Endothelial cell of hepatic sinusoid (primary cell): ENCODE data around the gene CDK14.
"Not testable (repeated sequence)": the region's sequence is repeated elsewhere in the genome, so short reads cannot be mapped to it uniquely, and the experiment has no call there.

Experiments
- in situ Hi-C: cut with HindIII; loops from 2 replicates; pipeline ENCODE4 v1.10.0; 2017; ENCODE audit warnings: low sequenced_read_pairs

The CDK14 gene

GRCh38 chr7:90889644-90890043 lies 293.5 kb downstream of the CDK14 start:
- in situ Hi-C loops = no loop called here

GRCh38 chr7:90891529-90891928 lies 295.4 kb downstream of the CDK14 start:
- in situ Hi-C loops = no loop called here

GRCh38 chr7:90892213-90892612 lies 296.1 kb downstream of the CDK14 start:
- in situ Hi-C loops = no loop called here

- in situ Hi-C loops = no loop called here
Observed at GRCh38 chr7:90894122-90894521, 298.0 kb downstream of the CDK14 start.

GRCh38 chr7:90896458-90896857 lies 300.3 kb downstream of the CDK14 start:
- in situ Hi-C loops = no loop called here

- in situ Hi-C loops = no loop called here
Observed at GRCh38 chr7:90897961-90898469, 301.9 kb downstream of the CDK14 start.

GRCh38 chr7:90900628-90901356 lies 304.7 kb downstream of the CDK14 start:
- in situ Hi-C loops = no loop called here

GRCh38 chr7:90903841-90904240 lies 307.7 kb downstream of the CDK14 start:
- in situ Hi-C loops = no loop called here

GRCh38 chr7:90910136-90910535 lies 314.0 kb downstream of the CDK14 start:
- in situ Hi-C loops = no loop called here

- in situ Hi-C loops = no loop called here
Observed at GRCh38 chr7:90916319-90916718, 320.2 kb downstream of the CDK14 start.

- in situ Hi-C loops = no loop called here
Observed at GRCh38 chr7:90917539-90917938, 321.4 kb downstream of the CDK14 start.

GRCh38 chr7:90918303-90918702 lies 322.2 kb downstream of the CDK14 start:
- in situ Hi-C loops = no loop called here

GRCh38 chr7:90919816-90920215 lies 323.7 kb downstream of the CDK14 start:
- in situ Hi-C loops = no loop called here

GRCh38 chr7:90920336-90920735 lies 324.2 kb downstream of the CDK14 start:
- in situ Hi-C loops = no loop called here

GRCh38 chr7:90923541-90923997 lies 327.4 kb downstream of the CDK14 start:
- in situ Hi-C loops = no loop called here

- in situ Hi-C loops = not testable (repeated sequence)
Observed at GRCh38 chr7:90928700-90929424, 332.7 kb downstream of the CDK14 start.

- in situ Hi-C loops = no loop called here
Observed at GRCh38 chr7:90931986-90932916, 336.1 kb downstream of the CDK14 start.

- in situ Hi-C loops = no loop called here
Observed at GRCh38 chr7:90933041-90933440, 336.9 kb downstream of the CDK14 start.

GRCh38 chr7:90933984-90934383 lies 337.9 kb downstream of the CDK14 start:
- in situ Hi-C loops = no loop called here

GRCh38 chr7:90938371-90938770 lies 342.2 kb downstream of the CDK14 start:
- in situ Hi-C loops = no loop called here

- in situ Hi-C loops = no loop called here
Observed at GRCh38 chr7:90939666-90940065, 343.5 kb downstream of the CDK14 start.
